ENCODE measurements around the gene KLHL40. TPM values are rescaled to one million over a fixed set of nuclear protein-coding genes. Genes with fewer than 3 reads are reported as not detected.

The KLHL40 gene
- total and polyA plus RNA-seq, 2 donors (not counting 3 experiments of a cell fraction or from before 2014, with no cell fraction given): not detected

- Histone ChIP-seq H3K27ac (ENCODE audit: insufficient read depth, low read depth, low read length) (no peak overlapping the region), H3K4me2 (ENCODE audit: insufficient read depth, low read length) (no peak overlapping the region), H3K79me2 (ENCODE audit: control insufficient read depth, insufficient read depth, low read length) (no peaks in the 10 kb centered on the region), H2AFZ (ENCODE audit: low read depth, low read length) (peak overlapping the region; percentile 11), H3K4me1 (ENCODE audit: control insufficient read depth, extremely low read depth, insufficient read depth, low read length) (no peaks in the 10 kb centered on the region), H3K9me1 (replicated peaks; ENCODE audit: control insufficient read depth, extremely low read depth, insufficient read depth, low read length) (no peaks in the 10 kb centered on the region), H3K9me3 (replicated peaks; ENCODE audit: control insufficient read depth, insufficient read depth, low read length) (no peaks in the 10 kb centered on the region), H3K9ac (replicated peaks; ENCODE audit: extremely low read depth, insufficient read depth, low read length) (no peak overlapping the region), H3K36me3 (ENCODE audit: control insufficient read depth in 2 of 2, extremely low read depth in 1 of 2, insufficient read depth in 2 of 2, low read length in 2 of 2) (no peaks in the 10 kb centered on the region), H4K20me1 (replicated peaks; ENCODE audit: control insufficient read depth, extremely low read depth, insufficient read depth, low read length) (no peaks in the 10 kb centered on the region), H3K4me3 (replicated peaks in 1 of 3; ENCODE audit: insufficient read depth in 1 of 3, low read depth in 1 of 3, low read length in 3 of 3) (no peak overlapping the region), H3K27me3 (ENCODE audit: control insufficient read depth in 2 of 2, insufficient read depth in 2 of 2, low read length in 2 of 2) (peaks cover 16% of the 10 kb centered on the region in 2 experiments)
- FAIRE-seq (no peak), DNase-seq (ENCODE audit: low read depth, low spot score) (no peak)
- POLR2A ChIA-PET: no interaction called here
- intact Hi-C loops (cut with micrococcal nuclease) (loop anchor here (2.0 kb wide), 1 partner anchor 31 kb away; no protein-coding TSS in a partner anchor), dilution Hi-C loops (cut with MboI; ENCODE audit: extremely low pct_ligation_motif_present, low sequenced_read_pairs) (no loop called here)
- TF ChIP-seq CTCF (IDR thresholded peaks at IDR 0.05; ENCODE audit: extremely low read depth in 1 of 2, insufficient read depth in 1 of 2, low read depth in 1 of 2, low read length in 2 of 2): no peak
- TF ChIP-seq POLR2AphosphoS5 (IDR thresholded peaks at IDR 0.05; ENCODE audit: insufficient read depth, low read depth, low read length): no peak
- TF ChIP-seq FOS (IDR thresholded peaks at IDR 0.05; ENCODE audit: borderline replicate concordance, insufficient read depth, low read length): no peak
- TF ChIP-seq EZH2 (IDR thresholded peaks at IDR 0.05; ENCODE audit: borderline replicate concordance, low read depth, low read length, severe bottlenecking): peak; percentile 83
- TF ChIP-seq JUN (IDR thresholded peaks at IDR 0.05; ENCODE audit: borderline replicate concordance, insufficient read depth, insufficient read length, low read depth): no peak
- TF ChIP-seq MYC (IDR thresholded peaks at IDR 0.05; ENCODE audit: low read depth, low read length): no peak
- TF ChIP-seq GATA2 (IDR thresholded peaks at IDR 0.05; ENCODE audit: insufficient read depth, insufficient read length, low read depth, low read length): no peak
- no peak for TF ChIP-seq POLR2A (IDR thresholded peaks at IDR 0.05; ENCODE audit: low read depth, low read length)
- CTCF ChIA-PET: no interaction called here
- no TSS peak for BruUV-seq (replicated peaks)
These were observed 819 bp downstream of the KLHL40 start for GRCh38 chr3:42685891-42686820.
